HepG2 (cell line): ENCODE measurements around the gene OR2V2. TPM values are rescaled to one million over a fixed set of nuclear protein-coding genes. Genes with fewer than 3 reads are reported as not detected.
A peak's percentile ranks its signal among the peaks of the same experiment; 100 is the strongest.

ENCODE experiments used
- ATAC-seq: fragments of 200-7000 bp; cut with Tn5 transposase; 3 replicates; pipeline ENCODE4 v1.9.1; 2020; ENCODE audit warnings: mild to moderate bottlenecking, moderate library complexity
- BruUV-seq: library from RNA; stranded (reverse); fragments of 400-500 nt; replicated peaks from 2 replicates; lab custom pipeline; 2021; lab: Mats Ljungman, UMichigan
- CTCF ChIA-PET: fragments of 300-600 bp; formaldehyde crosslinking; extraction: SDS; loops from one replicate; lab custom pipeline; 2021; ENCODE audit warnings: low total read pairs, inconsistent platforms, low intra/inter-chr PET ratio; lab: Yijun Ruan, JAX
- POLR2A ChIA-PET: fragments of 350-600 bp; sonication (Branson Sonifier 250); formaldehyde crosslinking; loops from one replicate; lab custom pipeline; 2020; ENCODE audit warnings: antibody characterized with exemption, inconsistent platforms; lab: Yijun Ruan, JAX
- DNase-seq: peaks from one replicate; pipeline ENCODE4 v3.0.0-alpha.2; 2015; ENCODE audit warnings: low spot score
- FAIRE-seq: peaks from 3 replicates; lab custom pipeline; 2011; peaks lifted over from hg19 to GRCh38; lab: Jason Lieb, UNC
- H2AFZ ChIP-seq: one replicate; pipeline ENCODE4 v1.6.1; 2011; ENCODE audit warnings: low read length, inconsistent platforms
- H3K27ac ChIP-seq: fragments of 300-600 bp; 3 replicates; pipeline ENCODE4 v1.8.0; 2011; ENCODE audit warnings: mixed run types, mild to moderate bottlenecking, mixed read lengths, low read length, inconsistent platforms; ENCODE audit not compliant: insufficient read depth; ENCODE audit errors: extremely low read length
- H3K27me3 ChIP-seq, 2 experiments: fragments of 200-600 bp in 1 of 2; 2 replicates in 1 of 2; 3 replicates in 1 of 2; pipeline versions ENCODE4 v1.6.0 to v1.8.0; 2011; ENCODE audit warnings: low read length in 2 of 2, mild to moderate bottlenecking in 2 of 2, moderate library complexity in 2 of 2, inconsistent platforms in 1 of 2; ENCODE audit not compliant: insufficient read depth in 2 of 2, control insufficient read depth in 1 of 2
- H3K36me3 ChIP-seq, 2 experiments: fragments of 200-600 bp in 1 of 2; replicated peaks in 1 of 2; 2 replicates in 1 of 2; 3 replicates in 1 of 2; pipeline versions ENCODE4 v1.5.1 to v1.8.0; 2011; ENCODE audit warnings: low read length in 2 of 2, inconsistent platforms in 1 of 2; ENCODE audit not compliant: insufficient read depth in 2 of 2, control insufficient read depth in 1 of 2
- H3K4me1 ChIP-seq: 2 replicates; pipeline ENCODE4 v1.5.1; 2012; ENCODE audit warnings: low read length, inconsistent platforms; ENCODE audit not compliant: insufficient read depth
- H3K4me2 ChIP-seq: 2 replicates; pipeline ENCODE4 v1.6.0; 2011; ENCODE audit warnings: low read depth, low read length, inconsistent platforms
- H3K4me3 ChIP-seq, 3 experiments: fragments of 200-600 bp in 1 of 3; sonication (generic), shearing (Covaris generic) in 1 of 3; replicated peaks in 1 of 3; 2 replicates each; pipeline ENCODE4 v1.5.1; 2011 to 2016; ENCODE audit warnings: low read length in 3 of 3, inconsistent platforms in 2 of 3, low read depth in 2 of 3, mild to moderate bottlenecking in 2 of 3, control low read depth in 1 of 3, mixed read lengths in 1 of 3; ENCODE audit not compliant: insufficient read depth in 1 of 3
- H3K79me2 ChIP-seq: one replicate; pipeline ENCODE4 v1.6.1; 2011; ENCODE audit warnings: low read length, inconsistent platforms; ENCODE audit not compliant: insufficient read depth
- H3K9ac ChIP-seq: 2 replicates; pipeline ENCODE4 v1.6.0; 2011; ENCODE audit warnings: mild to moderate bottlenecking, low read depth, low read length, inconsistent platforms; ENCODE audit not compliant: insufficient read depth
- H3K9me3 ChIP-seq: 2 replicates; pipeline ENCODE4 v1.5.1; 2012; ENCODE audit warnings: mild to moderate bottlenecking, low read length
- H4K20me1 ChIP-seq: 2 replicates; pipeline ENCODE4 v1.6.0; 2011; ENCODE audit warnings: inconsistent platforms, mild to moderate bottlenecking, low read length, moderate library complexity; ENCODE audit not compliant: insufficient read depth
- CHCHD3 ChIP-seq: sonication (generic); formaldehyde crosslinking; IDR thresholded peaks from 2 replicates; pipeline ENCODE4 v1.8.0; 2022; ENCODE audit warnings: mild to moderate bottlenecking, missing genetic modification reagents, moderate library complexity
- GFI1 ChIP-seq: sonication (generic); formaldehyde crosslinking; IDR thresholded peaks from 2 replicates; pipeline ENCODE4 v1.5.0; 2020; ENCODE audit warnings: missing genetic modification reagents, mild to moderate bottlenecking, borderline replicate concordance
- KDM5B ChIP-seq: sonication (generic); formaldehyde crosslinking; IDR thresholded peaks from 2 replicates; pipeline ENCODE4 v1.4.0; 2020; ENCODE audit warnings: missing genetic modification reagents, mild to moderate bottlenecking, borderline replicate concordance
- PHF21A ChIP-seq: sonication (generic); formaldehyde crosslinking; IDR thresholded peaks from 2 replicates; pipeline ENCODE4 v1.5.0; 2020; ENCODE audit warnings: mild to moderate bottlenecking, missing genetic modification reagents
- POGZ ChIP-seq: sonication (generic); formaldehyde crosslinking; IDR thresholded peaks from 2 replicates; pipeline ENCODE4 v1.4.0; 2020; ENCODE audit warnings: mild to moderate bottlenecking, missing genetic modification reagents
- POLR2AphosphoS5 ChIP-seq: IDR thresholded peaks from 2 replicates; pipeline ENCODE4 v1.6.1; 2012; ENCODE audit warnings: low read depth, low read length
- SNRNP70 ChIP-seq: fragments of 200-400 bp; formaldehyde crosslinking; IDR thresholded peaks from 2 replicates; pipeline ENCODE4 v1.6.1; 2017; ENCODE audit warnings: mild to moderate bottlenecking, low read depth, low read length, moderate library complexity
- SP4 ChIP-seq: sonication (generic); formaldehyde crosslinking; IDR thresholded peaks from 2 replicates; pipeline ENCODE4 v1.8.1; 2023; ENCODE audit warnings: mild to moderate bottlenecking, missing genetic modification reagents
- UBTF ChIP-seq: sonication (generic); formaldehyde crosslinking; IDR thresholded peaks from 2 replicates; pipeline ENCODE4 v1.4.0; 2020; ENCODE audit warnings: mild to moderate bottlenecking, missing genetic modification reagents
- ZFP82 ChIP-seq: sonication (generic); formaldehyde crosslinking; IDR thresholded peaks from 2 replicates; pipeline ENCODE4 v1.5.1; 2020; ENCODE audit warnings: mild to moderate bottlenecking, missing genetic modification reagents, borderline replicate concordance
- ZNF207 ChIP-seq: fragments of 450-650 bp; IDR thresholded peaks from 2 replicates; pipeline ENCODE4 v1.6.1; 2016; ENCODE audit warnings: antibody characterized with exemption, borderline replicate concordance
- ZNF33B ChIP-seq: sonication (generic); formaldehyde crosslinking; IDR thresholded peaks from 2 replicates; pipeline ENCODE4 v1.5.1; 2020; ENCODE audit warnings: mild to moderate bottlenecking, missing genetic modification reagents
- ZNF687 ChIP-seq: sonication (generic); formaldehyde crosslinking; IDR thresholded peaks from 2 replicates; pipeline ENCODE4 v1.5.1; 2020; ENCODE audit warnings: mild to moderate bottlenecking, missing genetic modification reagents, moderate library complexity
- ZNF724P ChIP-seq: sonication (generic); formaldehyde crosslinking; IDR thresholded peaks from 2 replicates; pipeline ENCODE4 v1.8.0; 2022; ENCODE audit warnings: missing genetic modification reagents, borderline replicate concordance
- ZNF891 ChIP-seq: sonication (generic); formaldehyde crosslinking; IDR thresholded peaks from 2 replicates; pipeline ENCODE4 v1.5.0; 2020; ENCODE audit warnings: mild to moderate bottlenecking, missing genetic modification reagents
- WGBS: methylation state at CpG from one replicate; pipeline ENCODE4 v1.1.6; 2017; ENCODE audit warnings: low lambda C conversion rate; 5-methylcytosine and 5-hydroxymethylcytosine counted together
- in situ Hi-C: cut with HindIII; loops from 2 replicates; pipeline ENCODE4 v1.10.0; 2017; ENCODE audit warnings: low pct_unique_long_range_greater_than_20kb; ENCODE audit not compliant: extremely low pct_ligation_motif_present
- intact Hi-C: fragments of 100-400 bp; cut with micrococcal nuclease; formaldehyde crosslinking; loops from one replicate; pipeline ENCODE4 v1.10.0; 2022; ENCODE audit not compliant: unreplicated experiment
- polyA plus RNA-seq, 8 experiments: library from polyadenylated mRNA; depleted of rRNA in 3 of 8; stranded (reverse) in 7 of 8; unstranded in 1 of 8; fragments of >200 nt; fragmentation: Illumina TruSeq in 4 of 8; extraction: Trizol in 4 of 8; gene quantifications; 2 replicates each; pipeline versions ENCODE4 v1.2.1 to v1.2.3, GENCODE V29; 2011 to 2016; ENCODE audit warnings: low read depth in 4 of 8, missing spikeins in 1 of 8, mixed read lengths in 1 of 8; ENCODE audit not compliant: insufficient read depth in 1 of 8
- total RNA-seq, 5 experiments: library from RNA; depleted of rRNA; stranded (reverse); fragments of >200 nt; fragmentation: Illumina TruSeq; extraction: Trizol; gene quantifications; 2 replicates each; pipeline ENCODE4 v1.2.3, GENCODE V29; 2016; ENCODE audit warnings: low read depth in 1 of 5
- TF ChIP-seq, protein P1 (sequence below): sonication (generic); formaldehyde crosslinking; IDR thresholded peaks from 2 replicates; pipeline ENCODE4 v1.5.0; 2020; ENCODE audit warnings: missing genetic modification reagents, mild to moderate bottlenecking, borderline replicate concordance

Gene OR2V2
- total and polyA plus RNA-seq, 2 of the 13 experiments (the other 11 are each of a cell fraction or from before 2014, with no cell fraction given): not detected

DNA sequence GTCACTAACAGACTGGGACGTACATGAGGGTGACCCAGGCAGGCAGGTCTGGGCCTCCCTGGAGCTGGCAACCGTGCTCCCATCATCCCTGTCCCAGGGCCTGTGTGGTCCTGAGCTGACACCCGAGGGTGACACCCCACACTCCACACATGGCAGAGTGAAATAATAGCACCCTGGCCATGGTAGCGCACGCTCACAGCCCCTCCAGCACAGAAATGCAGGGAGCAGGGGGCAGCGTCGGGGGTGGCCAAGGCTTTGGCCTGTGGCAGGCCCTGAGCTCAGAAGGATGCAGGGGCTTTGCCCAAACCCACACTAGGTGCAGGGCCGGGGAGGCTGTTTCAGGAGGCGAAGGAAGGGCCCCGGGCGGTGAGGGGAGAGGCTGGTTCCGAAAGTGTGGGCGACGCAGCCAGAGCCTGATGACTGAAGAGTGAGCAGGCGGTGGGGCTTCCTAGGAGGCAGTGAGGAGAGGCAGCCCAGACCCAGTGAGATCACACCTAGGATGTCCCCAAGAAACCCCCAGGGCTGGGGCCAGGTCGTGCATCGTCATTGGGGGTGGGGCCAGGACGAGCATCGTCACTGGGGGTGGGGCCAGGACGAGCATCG lies 12.9 kb downstream of the OR2V2 start:
- no TSS peak for BruUV-seq
- Histone ChIP-seq H3K4me1 (peaks cover 32% of the 10 kb centered on the region), H4K20me1 (no peaks in the 10 kb centered on the region), H3K36me3 (no peaks in the 10 kb centered on the region), H3K79me2 (no peaks in the 10 kb centered on the region), H2AFZ (no peak overlapping the region), H3K9ac (peak overlapping the region; percentile 49; the same call in 1 of the 2 replicates), H3K9me3 (no peaks in the 10 kb centered on the region), H3K27ac (peak overlapping the region; percentile 31), H3K4me3 (peak overlapping the region in 2 of 3 experiments; percentile 28 to 62; a peak in 3 of 6 replicates), H3K27me3 (peaks cover 0 to 8% of the 10 kb centered on the region in 2 experiments; a peak in 2 of 5 replicates), H3K4me2 (peak overlapping the region; percentile 70)
- POLR2A ChIA-PET: no interaction called here
- in situ Hi-C loops: no loop called here
- WGBS: 72% methylated on average over 10 of the region's 21 CpGs
- no peak for DNase-seq
- no peak for TF ChIP-seq CHCHD3 (CRISPR knock-in tag)
- TF ChIP-seq ZNF891 (CRISPR knock-in tag): 0 out of 2 replicates have a peak, but pooled peaks have one; percentile 28
- TF ChIP-seq ZFP82 (CRISPR knock-in tag): no peak
- 0 out of 2 replicates have a peak, but pooled peaks have one; percentile 35 for TF ChIP-seq ZNF687
- no peak for TF ChIP-seq ZNF207
- no peak for TF ChIP-seq SP4
- no peak for TF ChIP-seq POLR2AphosphoS5
- TF ChIP-seq ZNF33B (CRISPR knock-in tag): no peak
- TF ChIP-seq, protein P1, sequence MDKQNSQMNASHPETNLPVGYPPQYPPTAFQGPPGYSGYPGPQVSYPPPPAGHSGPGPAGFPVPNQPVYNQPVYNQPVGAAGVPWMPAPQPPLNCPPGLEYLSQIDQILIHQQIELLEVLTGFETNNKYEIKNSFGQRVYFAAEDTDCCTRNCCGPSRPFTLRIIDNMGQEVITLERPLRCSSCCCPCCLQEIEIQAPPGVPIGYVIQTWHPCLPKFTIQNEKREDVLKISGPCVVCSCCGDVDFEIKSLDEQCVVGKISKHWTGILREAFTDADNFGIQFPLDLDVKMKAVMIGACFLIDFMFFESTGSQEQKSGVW (CRISPR knock-in tag): no peak
- TF ChIP-seq SNRNP70: no peak
- TF ChIP-seq KDM5B (CRISPR knock-in tag): no peak
- TF ChIP-seq PHF21A: no peak
- peak; percentile 30; the same call in 1 of the 2 replicates for TF ChIP-seq UBTF (CRISPR knock-in tag)
- TF ChIP-seq POGZ (CRISPR knock-in tag): no peak
- TF ChIP-seq GFI1 (CRISPR knock-in tag): no peak
- TF ChIP-seq ZNF724P (CRISPR knock-in tag): no peak
- intact Hi-C loops: no loop called here
- peak; percentile 58 for ATAC-seq
- no peak for FAIRE-seq
- CTCF ChIA-PET: interaction anchor here (1.2 to 2.4 kb wide), 2 partner anchors 23 to 291 kb away, joined by 4 to 11 read pairs; no protein-coding TSS in a partner anchor
